Ecto neural progenitor cell (in vitro differentiated cells): Measurements from ENCODE around the gene RBBP9.
A peak's percentile ranks its signal among the peaks of the same experiment; 100 is the strongest.
"Not testable (repeated sequence)": the region's sequence is repeated elsewhere in the genome, so short reads cannot be mapped to it uniquely, and the experiment has no call there.

Source experiments
- DNase-seq: peaks from one replicate; pipeline ENCODE4 v3.0.0-alpha.2; 2018; ENCODE audit warnings: low spot score

The RBBP9 gene

GRCh38 chr20:18504479-18505060 is 7.5 kb upstream of the RBBP9 start:
- no peak for DNase-seq

DNA sequence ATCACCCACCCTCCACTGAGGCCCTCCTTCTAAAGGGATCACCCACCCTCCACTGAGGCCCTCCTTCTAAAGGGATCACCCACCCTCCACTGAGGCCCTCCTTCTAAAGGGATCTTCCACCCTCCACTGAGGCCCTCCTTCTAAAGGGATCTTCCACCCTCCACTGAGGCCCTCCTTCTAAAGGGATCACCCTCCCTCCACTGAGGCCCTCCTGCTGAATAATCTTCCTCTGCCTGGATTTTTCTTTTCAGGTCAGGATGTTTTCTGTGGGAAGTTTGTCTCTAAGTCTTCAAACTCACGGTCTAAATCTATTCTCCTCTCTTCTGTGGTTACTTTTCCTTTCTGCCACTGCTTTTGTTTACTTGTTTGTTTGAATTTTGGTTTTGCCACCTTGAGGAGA is 4.6 kb upstream of the RBBP9 start:
- DNase-seq = not testable (repeated sequence)

DNA sequence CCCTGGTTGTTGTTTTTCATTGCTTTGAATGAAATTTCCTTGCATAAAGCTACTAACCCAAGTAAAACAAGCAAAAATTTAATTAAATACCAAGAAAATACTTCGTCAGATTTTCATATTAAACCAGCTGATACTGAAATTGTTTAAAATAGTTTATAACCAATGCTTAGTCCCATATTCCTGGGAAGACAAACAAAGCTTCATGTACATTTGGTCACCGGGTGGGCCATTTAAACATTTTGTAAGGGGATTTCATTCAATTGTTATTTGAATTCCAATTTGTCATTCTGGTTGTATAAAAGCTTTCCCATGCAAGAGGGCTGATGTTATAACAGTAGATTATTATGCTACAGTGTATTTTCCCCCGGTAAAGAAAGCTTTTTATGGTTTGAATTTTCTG is 578 bp upstream of the RBBP9 start:
- no peak for DNase-seq

GRCh38 chr20:18496042-18496441 is 983 bp downstream of the RBBP9 start:
- DNase-seq = peak; percentile 50

- DNase-seq = no peak
Measured at GRCh38 chr20:18488301-18488700, 8.7 kb downstream of the RBBP9 start.

DNA sequence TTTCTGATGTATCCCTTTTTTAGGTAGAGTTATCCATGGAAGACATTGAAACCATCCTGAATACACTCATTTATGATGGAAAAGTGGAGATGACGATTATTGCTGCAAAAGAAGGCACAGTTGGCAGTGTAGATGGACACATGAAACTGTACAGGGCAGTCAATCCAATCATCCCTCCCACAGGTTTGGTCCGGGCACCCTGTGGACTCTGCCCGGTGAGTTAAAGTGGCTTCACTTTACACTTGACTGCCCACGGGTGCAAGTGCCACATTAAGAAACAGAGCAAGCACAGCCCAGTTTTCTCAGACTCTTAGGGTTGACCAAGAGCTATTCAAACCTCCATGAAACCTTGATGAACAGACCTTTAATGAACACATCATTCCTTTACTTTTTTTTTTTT is 15.4 kb downstream of the RBBP9 start:
- no peak for DNase-seq

GRCh38 chr20:18477821-18478220 is 19.2 kb downstream of the RBBP9 start:
- no peak for DNase-seq

DNA sequence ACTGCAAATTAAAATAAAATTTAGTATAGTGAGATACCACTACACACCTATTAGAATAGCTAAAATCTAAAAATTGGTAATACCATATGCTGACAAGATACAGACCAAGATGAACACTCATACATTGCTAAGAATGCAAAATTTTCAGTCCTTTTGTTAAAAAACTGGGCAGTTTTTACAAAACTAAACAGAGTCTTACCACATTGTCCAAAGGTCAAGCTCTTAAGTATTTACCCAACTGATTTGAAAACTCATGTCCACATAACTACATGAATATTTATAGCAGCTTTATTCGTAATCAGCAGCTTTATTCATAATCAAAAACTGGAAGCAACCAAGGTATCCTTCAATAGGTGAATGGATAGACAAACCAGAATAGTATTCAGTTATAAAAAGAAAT is 19.8 kb downstream of the RBBP9 start:
- no peak for DNase-seq

DNA sequence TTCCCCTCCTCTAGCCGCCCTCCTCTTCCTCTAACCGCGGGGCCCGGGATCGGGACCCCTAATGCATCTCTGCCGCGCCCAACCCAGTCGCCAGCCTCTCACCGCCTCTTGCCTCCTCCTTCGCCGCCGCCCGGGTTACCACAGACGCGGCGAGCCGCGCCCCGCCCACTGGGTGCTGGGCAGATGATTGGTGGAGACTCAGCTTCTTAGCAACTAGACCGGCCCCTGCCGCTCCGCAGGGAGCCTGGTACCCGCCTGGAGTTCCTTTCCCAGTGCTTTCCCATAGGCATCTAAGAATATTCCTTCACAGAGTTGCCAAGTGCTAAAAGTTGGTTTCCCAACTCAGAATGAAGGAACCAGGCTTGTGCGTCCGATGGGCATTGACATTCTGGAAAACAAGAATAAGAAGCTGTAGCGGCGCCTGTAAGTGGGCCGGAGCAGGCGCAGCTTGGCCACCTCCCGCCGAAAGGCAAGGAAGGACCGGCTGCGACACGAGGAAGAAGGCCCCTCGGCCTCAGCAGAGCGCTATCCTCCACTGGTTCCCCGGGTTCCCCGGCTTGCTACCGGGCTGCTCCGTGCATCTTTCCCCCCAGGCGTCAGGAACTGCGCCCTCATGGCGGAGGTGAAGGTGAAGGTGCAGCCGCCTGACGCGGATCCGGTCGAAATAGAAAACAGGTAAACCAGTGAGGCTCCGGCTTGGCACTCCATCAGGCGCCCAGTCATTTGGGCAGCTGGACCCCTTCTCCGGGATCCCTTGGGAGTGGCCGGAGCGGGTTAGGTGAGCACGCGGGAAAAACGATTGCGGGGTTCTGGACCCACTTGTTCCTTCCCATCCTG is 29.9 kb downstream of the RBBP9 start, which contains the start of the genes DZANK1 and POLR3F:
TSS of gene DZANK1 (minus strand) at position 137 of the 837 bp plus-strand sequence. CDS start 1,672 bp downstream, outside the sequence.
TSS of gene POLR3F (plus strand) at position 497 of the 837 bp plus-strand sequence. CDS start at position 614, 117 bp downstream.
- peak; percentile 98 for DNase-seq

DNA sequence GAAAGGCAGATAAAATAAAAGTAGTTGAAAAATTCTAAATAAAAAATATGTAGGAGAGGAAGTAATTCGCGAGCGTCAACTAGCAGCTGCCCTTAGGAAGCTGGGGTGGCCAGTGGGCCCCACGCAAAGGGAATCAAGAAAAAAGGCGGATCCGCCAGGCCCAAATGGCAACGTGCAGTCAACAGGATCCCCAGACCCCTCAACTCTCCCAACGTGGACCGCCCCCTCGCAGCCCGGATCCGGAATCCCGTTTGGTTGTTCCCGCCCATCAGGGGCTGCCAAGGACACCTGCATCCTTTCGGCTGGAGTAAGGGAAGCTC is 30.5 kb downstream of the RBBP9 start:
- no peak for DNase-seq

- DNase-seq = no peak
Measured at GRCh38 chr20:18465536-18466200, 31.4 kb downstream of the RBBP9 start.

- DNase-seq = no peak
Measured at GRCh38 chr20:18456600-18456999, 40.4 kb downstream of the RBBP9 start.

DNA sequence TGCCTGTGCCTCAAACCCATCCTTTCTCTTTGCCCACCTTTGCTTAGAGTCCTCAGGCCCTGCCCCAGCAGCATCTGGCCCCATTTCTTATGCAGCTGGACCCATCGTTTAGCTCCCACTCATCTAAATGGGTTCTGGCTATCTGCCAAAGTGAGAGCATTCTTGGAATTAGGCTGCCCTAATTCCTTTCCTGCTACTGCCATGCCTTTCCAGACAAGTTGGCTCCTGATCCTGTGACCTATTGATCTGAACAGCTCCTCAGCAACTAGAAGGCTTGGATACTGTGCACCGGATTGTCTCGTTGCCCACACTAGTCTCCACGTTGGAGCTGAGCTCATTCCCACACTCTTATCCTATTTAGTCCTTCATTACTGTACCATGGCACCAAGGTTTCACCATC is 53.1 kb downstream of the RBBP9 start:
- DNase-seq = no peak

DNA sequence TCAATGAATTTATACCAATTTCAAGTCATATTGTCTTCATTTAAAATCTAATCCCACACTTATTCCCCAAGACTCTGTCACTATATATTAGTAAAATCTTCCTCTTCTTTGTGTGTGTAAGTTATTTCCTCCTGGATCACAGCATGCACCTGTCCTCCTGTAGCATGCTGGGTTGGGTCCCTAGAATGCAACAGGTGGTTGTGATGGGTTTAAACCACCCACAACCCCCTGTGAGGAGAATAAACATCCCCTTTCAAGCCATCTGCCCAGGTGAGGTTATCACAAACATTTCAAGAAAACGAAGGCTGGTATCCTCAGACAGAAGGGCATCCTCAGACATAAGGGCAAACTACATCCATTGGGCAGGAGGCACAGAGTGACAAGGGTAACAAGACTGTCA is 56.6 kb downstream of the RBBP9 start:
- DNase-seq = no peak

DNA sequence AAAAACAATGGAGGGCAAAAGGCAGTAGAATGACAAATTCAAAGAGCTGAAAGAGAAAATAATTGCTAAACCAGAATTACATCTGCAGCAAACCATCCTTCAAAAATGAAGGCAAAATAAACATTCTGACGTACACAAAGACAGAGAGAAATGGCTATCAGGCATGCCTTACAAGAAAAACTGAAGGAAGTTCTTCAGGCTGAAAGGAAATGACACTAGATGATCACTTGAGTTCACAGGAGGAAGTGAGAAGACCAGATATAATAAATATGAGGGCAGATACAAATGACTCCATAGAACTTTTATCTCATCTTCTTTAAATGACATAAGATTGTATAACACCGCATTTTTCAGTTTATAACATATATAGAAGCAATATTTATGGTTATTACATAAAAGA is 60.2 kb downstream of the RBBP9 start:
- DNase-seq = no peak
